ENCODE measurements around the gene TST. TPM values are rescaled to one million over a fixed set of nuclear protein-coding genes. Genes with fewer than 3 reads are reported as not detected.

The TST gene
- total and polyA plus RNA-seq, 5 experiments from 2014 or later = 1.5 TPM; not detected in 4

DNA sequence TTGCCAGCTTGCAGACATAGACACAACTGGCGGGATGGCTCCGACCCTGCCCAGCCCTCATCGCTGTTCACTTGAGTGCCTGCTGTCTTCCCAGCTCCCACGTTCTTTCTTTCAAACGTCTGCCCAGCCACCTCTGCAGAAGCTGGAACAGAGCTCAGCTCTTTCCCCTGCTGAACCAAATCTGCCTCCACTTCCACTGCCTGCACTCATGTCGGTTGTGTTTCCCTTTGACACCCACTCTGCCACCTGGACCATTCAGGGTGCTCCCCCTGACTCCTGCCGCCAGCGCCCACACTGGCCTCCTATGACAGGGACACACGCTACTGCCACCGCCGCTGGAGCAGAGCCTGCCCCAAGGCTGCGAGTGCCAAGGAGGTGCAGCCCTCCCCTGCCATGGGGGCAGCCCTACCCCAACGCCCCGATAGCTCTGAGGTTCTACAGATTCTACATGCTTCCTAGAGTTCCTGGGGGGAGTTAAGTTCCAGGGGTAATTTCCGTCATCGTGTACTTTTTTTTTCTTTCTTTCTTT, 37.9 kb downstream of the TST start:
- no peak for ATAC-seq
- Mint-ChIP-seq H3K27me3 (peaks cover 2 to 20% (median 6%) of the 10 kb centered on the region in 5 donors), H3K27ac (peak overlapping the region in 3 of 10 donors; percentile 40 to 81 (median 40)), H3K9me3 (peaks cover 0 to 13% (median 10%) of the 10 kb centered on the region in 9 donors), H3K4me1 (peaks cover 7 to 16% (median 10%) of the 10 kb centered on the region in 4 donors), H3K36me3 (peaks cover 0 to 12% (median 8%) of the 10 kb centered on the region in 3 donors), H3K4me3 (peak overlapping the region in 1 of 10 donors; percentile 64)
- POLR2A ChIA-PET = interaction anchor here (0.8 kb wide), 1 partner anchor 9 kb away, joined by 6 read pairs; no protein-coding TSS in a partner anchor
- DNase-seq = no peak

DNA sequence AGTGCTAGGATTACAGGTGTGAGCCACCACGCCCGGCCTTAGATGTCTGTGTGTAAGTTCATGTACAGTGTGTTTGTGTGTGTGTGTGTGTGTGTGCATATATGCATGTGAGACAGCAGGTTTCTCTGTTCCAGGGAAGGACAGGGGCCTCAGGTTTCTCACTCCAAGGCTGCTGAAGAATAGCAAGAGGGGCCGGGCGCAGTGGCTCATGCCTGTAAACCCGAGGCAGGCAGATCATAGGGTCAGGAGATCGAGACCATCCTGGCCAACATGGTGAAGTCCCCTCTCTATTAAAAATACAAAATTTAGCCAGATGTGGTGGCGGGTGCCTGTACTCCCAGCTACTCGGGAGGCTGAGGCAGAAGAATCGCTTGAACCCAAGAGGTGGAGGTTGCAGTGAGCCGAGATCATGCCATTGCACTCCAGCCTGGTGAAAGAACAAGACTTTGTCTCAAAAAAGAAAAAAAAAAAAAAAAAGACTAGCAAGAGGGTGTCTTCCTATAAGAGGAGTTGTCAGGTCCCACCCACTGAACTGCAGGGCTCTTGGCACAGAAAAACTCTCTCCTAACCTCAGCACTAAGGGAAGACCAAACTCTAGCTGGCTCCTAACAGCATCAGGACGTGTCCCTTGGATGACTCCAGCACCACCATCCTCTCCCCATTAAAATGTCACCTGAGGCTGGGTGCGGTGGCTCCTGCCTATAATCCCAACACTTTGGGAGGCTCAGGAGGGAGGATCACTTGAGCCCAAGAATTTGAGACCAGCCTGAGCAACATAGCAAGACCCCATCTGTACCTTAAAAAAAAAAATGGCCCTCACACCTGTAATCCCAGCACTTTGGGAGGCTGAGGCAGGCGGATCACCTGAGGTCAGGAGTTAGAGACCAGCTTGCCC, 40.0 kb downstream of the TST start:
- ATAC-seq (no peak), DNase-seq (no peak)
- H3K27ac Mint-ChIP-seq = peak overlapping the region in 2 of 10 donors; percentile 19 to 69
- no peaks in the 10 kb centered on the region for H3K9me3 Mint-ChIP-seq
- POLR2A ChIA-PET = no interaction called here
- H3K27me3 Mint-ChIP-seq = peaks cover 2 to 20% (median 4%) of the 10 kb centered on the region in 5 donors
- H3K4me3 Mint-ChIP-seq = peak overlapping the region in 1 of 10 donors; percentile 4
- H3K36me3 Mint-ChIP-seq = no peaks in the 10 kb centered on the region
- H3K4me1 Mint-ChIP-seq = peaks cover 7 to 16% (median 10%) of the 10 kb centered on the region in 4 donors

DNA sequence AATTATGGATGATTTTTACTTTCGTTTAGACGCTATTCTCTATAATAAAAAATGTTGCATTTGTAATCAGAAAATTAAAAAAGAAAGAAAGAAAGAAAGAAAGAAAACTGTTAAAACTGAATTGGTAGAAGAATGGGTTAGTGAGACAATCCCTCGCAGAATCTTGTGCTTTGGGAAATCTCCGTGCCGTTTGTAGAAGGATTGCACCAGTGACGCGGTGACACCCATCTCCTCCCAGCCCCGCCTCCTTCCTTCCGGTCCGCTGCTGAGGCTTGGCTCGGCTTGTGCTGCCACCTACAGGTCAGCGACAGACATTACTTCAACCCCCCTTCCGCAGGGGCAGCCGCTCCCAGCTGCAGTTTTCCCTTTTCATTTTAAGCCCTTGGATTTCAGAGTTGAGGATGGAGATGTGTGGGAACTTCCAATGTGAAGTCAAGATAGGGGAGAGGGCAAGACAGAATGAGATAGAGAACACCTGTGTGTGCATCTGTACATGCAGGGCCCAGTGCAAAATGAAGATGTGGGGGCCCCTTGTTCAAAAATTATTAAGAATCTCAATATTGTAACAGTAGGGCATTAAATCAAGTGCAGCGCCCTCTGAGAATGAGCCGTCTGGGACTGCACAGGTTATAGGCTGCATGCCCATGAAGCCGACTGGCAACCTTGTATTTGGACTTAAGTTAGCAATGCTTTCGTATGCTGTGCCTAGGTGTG, 41.1 kb downstream of the TST start:
- ATAC-seq (peak; percentile 75 to 76), DNase-seq (peak; percentile 84 to 94 (median 88))
- Mint-ChIP-seq H3K27ac (peak overlapping the region; percentile 91 to 99 (median 96)), H3K4me1 (peaks cover 7 to 16% (median 10%) of the 10 kb centered on the region in 4 donors), H3K4me3 (peak overlapping the region; percentile 88 to 99 (median 94)), H3K36me3 (no peaks in the 10 kb centered on the region), H3K27me3 (peaks cover 0 to 12% (median 3%) of the 10 kb centered on the region in 5 donors), H3K9me3 (no peaks in the 10 kb centered on the region)
- POLR2A ChIA-PET = interaction anchor here (0.6 to 1.6 kb wide), 7 partner anchors 10 to 506 kb away, joined by 3 to 14 read pairs (median 4); partner anchors contain the start of genes IFT27 and KCTD17

DNA sequence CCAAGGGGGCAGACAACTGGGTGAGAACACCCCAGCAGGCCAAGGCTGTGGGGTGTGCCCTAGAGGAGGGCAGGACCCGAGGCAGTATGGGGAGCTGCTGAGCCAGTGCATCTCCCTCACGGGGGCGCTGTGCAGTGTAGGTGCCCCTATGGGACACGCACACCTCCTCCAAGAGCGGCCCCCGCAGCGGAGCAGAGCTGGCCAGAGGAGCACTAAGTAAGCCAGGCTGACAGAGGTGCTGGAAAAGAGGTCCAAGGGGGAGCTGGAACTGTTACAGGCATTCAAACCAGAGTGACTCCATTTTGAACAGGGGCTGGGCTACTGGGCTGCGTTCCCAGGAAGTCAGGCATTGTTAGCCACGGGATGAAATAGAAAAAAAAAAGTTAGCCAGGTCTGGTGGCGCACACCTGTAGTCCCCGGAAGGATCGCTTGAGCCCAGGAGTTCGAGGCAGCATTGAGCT, 41.8 kb downstream of the TST start:
- POLR2A ChIA-PET = interaction anchor here (0.5 to 1.6 kb wide), 8 partner anchors 11 to 507 kb away, joined by 3 to 14 read pairs (median 4); partner anchors contain the start of genes IFT27 and KCTD17
- no peaks in the 10 kb centered on the region for H3K36me3 Mint-ChIP-seq
- H3K9me3 Mint-ChIP-seq = no peaks in the 10 kb centered on the region
- ATAC-seq (peak; percentile 95 to 97), DNase-seq (peak; percentile 71 to 92 (median 79))
- H3K27ac Mint-ChIP-seq = peak overlapping the region; percentile 91 to 99 (median 96)
- peaks cover 7 to 16% (median 10%) of the 10 kb centered on the region in 4 donors for H3K4me1 Mint-ChIP-seq
- H3K27me3 Mint-ChIP-seq = peaks cover 0 to 6% (median 2%) of the 10 kb centered on the region in 5 donors
- peak overlapping the region; percentile 88 to 99 (median 94) for H3K4me3 Mint-ChIP-seq

DNA sequence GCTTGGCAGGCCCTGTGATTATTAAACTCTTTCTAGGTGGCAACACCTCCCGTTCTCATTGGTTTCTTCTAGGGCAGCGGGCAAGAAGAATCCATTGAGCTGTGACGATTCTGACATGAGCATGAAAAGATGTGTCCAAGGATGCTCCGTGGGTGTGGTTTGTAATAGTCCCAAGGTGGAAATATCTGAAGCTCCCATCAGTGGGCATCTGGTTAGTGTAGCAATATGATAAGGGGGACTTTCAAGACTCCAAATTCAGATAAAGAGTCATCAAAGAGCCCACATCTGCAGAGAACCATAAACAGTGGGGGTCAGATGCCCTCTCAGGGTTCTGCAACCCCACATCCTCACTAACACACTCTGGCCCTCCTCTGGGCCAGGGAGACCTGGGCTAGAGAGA, 42.6 kb downstream of the TST start:
- Mint-ChIP-seq H3K36me3 (no peaks in the 10 kb centered on the region), H3K27ac (peak overlapping the region in 6 of 10 donors; percentile 18 to 97 (median 79)), H3K4me1 (peaks cover 7 to 16% (median 10%) of the 10 kb centered on the region in 4 donors), H3K4me3 (peak overlapping the region in 7 of 10 donors; percentile 10 to 99 (median 91)), H3K27me3 (peaks cover 0 to 2% (median 0%) of the 10 kb centered on the region in 5 donors), H3K9me3 (no peaks in the 10 kb centered on the region)
- POLR2A ChIA-PET = interaction anchor here (0.7 to 1.6 kb wide), 2 partner anchors 61 to 201 kb away, joined by 3 to 14 read pairs; partner anchors contain the start of gene IFT27
- DNase-seq (no peak), ATAC-seq (no peak)

DNA sequence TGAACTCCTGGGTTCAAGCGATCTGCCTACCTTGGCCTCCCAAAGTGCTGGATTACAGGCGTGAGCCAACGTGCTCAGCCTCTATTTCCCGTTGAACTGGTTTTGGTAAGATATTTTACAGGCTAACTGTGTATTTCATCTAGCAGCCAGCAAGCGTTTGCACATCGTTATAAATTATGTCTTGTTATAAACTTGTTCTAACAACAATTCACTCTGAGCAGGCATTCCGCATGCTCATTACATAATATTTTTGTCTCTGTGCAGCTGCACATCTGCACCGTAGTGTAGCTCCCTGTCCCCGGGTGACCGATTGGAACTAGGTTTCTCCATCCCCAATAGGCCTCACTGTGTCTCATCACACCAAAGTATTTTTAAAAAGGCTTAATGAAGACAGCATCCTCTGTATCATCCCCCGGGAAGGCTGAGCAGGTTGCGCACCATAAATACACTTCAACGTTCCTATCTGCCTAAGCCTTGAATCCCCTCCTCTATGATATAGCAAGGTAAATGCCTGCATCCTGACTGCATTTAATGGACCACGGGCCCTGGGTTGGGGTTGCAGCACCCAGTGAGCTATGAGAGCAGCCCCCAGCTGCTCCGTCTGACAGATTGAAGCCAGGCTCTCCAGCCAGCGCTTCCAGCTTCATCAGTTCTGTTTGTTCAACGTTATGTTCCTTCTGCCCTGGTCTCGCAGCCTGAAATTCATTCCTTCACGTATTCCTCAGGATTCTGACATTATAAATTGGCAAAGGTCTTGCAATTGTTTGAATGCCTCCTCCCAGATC, 47.7 kb downstream of the TST start:
- no peak for DNase-seq
- Mint-ChIP-seq H3K9me3 (no peaks in the 10 kb centered on the region), H3K36me3 (no peaks in the 10 kb centered on the region), H3K4me3 (no peak overlapping the region), H3K27me3 (peaks cover 0 to 4% (median 0%) of the 10 kb centered on the region in 5 donors), H3K27ac (no peak overlapping the region), H3K4me1 (no peaks in the 10 kb centered on the region)
- POLR2A ChIA-PET = interaction anchor here (1.1 kb wide), 1 partner anchor 10 kb away, joined by 6 read pairs; no protein-coding TSS in a partner anchor
- ATAC-seq = no peak

DNA sequence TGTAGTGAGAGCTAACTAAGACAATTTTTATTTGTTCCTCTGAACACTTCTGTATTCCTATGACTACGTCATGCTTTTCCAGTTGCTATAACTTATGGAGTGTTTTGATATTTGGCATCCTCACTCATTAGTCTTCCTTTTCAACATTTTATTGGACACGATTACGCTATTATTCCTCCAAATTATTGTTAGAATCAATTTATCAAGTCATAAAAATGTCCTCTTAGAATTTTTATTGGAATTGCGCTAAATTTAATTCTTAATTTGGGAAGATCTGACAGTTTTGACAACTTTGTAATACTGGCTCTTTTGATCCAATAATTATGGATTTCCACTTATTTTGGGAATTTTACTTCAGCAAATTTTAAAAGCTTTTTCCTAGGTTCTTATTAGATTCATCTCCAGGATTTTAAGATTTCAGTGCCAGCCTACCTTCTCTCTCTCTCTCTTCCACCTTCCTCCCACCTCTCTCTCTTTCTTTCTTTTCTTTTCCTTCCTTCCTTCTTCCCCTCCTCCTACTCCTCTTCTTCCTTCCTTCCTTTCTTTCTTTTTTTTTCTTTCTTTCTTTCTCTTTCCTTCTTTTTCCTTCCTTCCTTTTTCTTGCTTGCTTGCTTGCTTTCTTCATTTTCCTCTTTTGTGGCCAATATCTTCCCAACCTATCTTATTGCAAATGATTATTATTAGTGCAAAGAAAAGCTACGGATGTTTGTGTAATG, 50.8 kb downstream of the TST start:
- Mint-ChIP-seq H3K27ac (peak overlapping the region in 1 of 10 donors; percentile 33), H3K4me3 (no peak overlapping the region), H3K9me3 (no peaks in the 10 kb centered on the region), H3K36me3 (no peaks in the 10 kb centered on the region), H3K4me1 (peaks cover 0 to 2% (median 0%) of the 10 kb centered on the region in 4 donors), H3K27me3 (peaks cover 0 to 4% (median 0%) of the 10 kb centered on the region in 5 donors)
- POLR2A ChIA-PET = no interaction called here
- no peak for ATAC-seq
- no peak for DNase-seq

DNA sequence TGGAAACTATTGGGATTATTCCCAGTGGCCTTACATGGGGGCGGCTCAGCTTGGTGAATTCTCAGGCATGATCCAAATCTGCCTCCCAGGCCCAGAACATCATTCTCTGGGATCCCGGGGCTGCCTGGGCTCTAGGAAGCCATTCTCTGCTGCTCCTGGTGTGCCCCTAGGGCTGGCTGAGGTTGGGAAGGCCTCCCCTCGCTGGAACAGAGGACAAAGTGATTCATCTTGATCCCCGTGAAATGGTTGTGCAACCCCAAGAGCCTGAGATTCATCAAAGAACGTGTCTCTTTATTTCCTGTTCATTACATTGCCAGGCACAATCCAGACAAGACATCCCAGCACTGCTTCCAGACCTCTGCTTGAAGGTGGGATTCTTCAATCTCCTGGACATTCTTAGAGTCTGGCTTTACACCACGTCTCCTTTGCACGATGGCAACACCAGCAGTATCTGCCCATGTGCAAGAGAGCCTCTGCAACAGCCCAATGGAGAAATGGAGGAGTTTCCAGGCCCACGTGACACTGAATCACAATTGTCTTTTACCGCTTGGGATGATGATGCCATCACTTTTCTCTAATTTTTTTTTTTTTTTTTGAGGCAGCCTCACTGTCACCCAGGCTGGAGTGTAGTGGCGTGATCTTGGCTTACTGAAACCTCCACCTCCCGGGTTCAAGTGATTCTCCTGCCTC, 52.3 kb downstream of the TST start:
- Mint-ChIP-seq H3K27ac (peak overlapping the region in 1 of 10 donors; percentile 62), H3K4me1 (peaks cover 0 to 2% (median 0%) of the 10 kb centered on the region in 4 donors), H3K36me3 (no peaks in the 10 kb centered on the region), H3K4me3 (no peak overlapping the region), H3K27me3 (peaks cover 1 to 4% (median 3%) of the 10 kb centered on the region in 5 donors), H3K9me3 (no peaks in the 10 kb centered on the region)
- no peak for DNase-seq
- POLR2A ChIA-PET = no interaction called here
- ATAC-seq = no peak

DNA sequence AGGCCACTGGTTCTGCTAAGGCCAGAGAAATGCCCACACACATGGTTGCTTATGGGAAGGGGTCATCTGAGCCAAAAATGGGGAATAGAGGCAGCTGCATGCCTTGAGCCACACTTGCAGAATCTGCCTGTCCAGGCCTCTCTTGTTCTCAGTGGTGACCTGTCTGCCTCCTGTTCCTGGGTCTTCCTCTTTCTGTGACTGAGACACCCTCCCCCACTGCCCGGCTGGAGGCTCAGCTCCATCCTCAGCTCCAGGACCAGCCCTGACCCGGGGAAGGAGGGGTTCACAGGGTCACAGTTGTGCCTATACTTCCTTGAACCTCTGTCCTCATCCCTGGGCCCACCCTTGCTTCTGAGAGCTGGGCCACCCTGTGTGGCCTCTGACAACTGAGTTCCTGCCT, 53.6 kb downstream of the TST start:
- ATAC-seq = no peak
- H3K4me1 Mint-ChIP-seq = peaks cover 0 to 2% (median 0%) of the 10 kb centered on the region in 4 donors

DNA sequence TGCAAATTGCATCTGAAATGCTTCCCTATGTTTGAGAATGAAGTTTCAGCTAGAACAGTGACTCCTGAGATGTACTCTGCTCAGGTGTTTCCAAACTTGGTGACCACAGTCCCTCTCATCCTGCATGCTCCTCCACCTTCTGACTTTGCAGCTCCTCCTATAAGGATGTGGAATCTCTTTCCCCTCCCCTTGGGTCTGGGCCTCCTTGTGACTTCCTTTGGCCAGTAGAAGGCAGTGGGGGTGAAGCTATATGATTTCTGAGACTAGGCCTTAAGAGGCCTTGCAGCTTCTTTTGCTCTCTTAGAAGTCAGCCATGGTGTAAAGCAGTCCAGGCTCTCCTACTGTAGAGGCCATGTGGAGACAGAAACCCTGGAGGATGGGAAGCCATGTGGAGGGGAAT, 55.1 kb downstream of the TST start:
- POLR2A ChIA-PET = no interaction called here
- Mint-ChIP-seq H3K27ac (peak overlapping the region in 1 of 10 donors; percentile 47), H3K4me3 (no peak overlapping the region), H3K36me3 (no peaks in the 10 kb centered on the region), H3K9me3 (no peaks in the 10 kb centered on the region), H3K27me3 (peaks cover 3 to 27% (median 22%) of the 10 kb centered on the region in 5 donors), H3K4me1 (peaks cover 0 to 2% (median 0%) of the 10 kb centered on the region in 4 donors)
- DNase-seq = no peak
- ATAC-seq = no peak

More for the DNA sequence above, 53.6 kb downstream of the TST start:
- Mint-ChIP-seq H3K27ac (peak overlapping the region in 2 of 10 donors; percentile 54 to 81), H3K27me3 (peaks cover 1 to 16% (median 12%) of the 10 kb centered on the region in 5 donors), H3K4me3 (no peak overlapping the region), H3K9me3 (no peaks in the 10 kb centered on the region), H3K36me3 (no peaks in the 10 kb centered on the region)
- no peak for DNase-seq
- POLR2A ChIA-PET = no interaction called here

All from naive thymus-derived CD8-positive, alpha-beta T cell (primary cell).